Stimulated activated CD4-positive, alpha-beta T cell treated with anti-CD3 and anti-CD28 coated beads, Interleukin-1b, Interleukin-23, amount 100 ng/mL, for 48 hours (primary cell): ENCODE results near the gene CELF3.

Experiments used
- DNase-seq: peaks from one replicate; pipeline ENCODE4 v3.0.0-alpha.2; 2020

Gene CELF3

DNA sequence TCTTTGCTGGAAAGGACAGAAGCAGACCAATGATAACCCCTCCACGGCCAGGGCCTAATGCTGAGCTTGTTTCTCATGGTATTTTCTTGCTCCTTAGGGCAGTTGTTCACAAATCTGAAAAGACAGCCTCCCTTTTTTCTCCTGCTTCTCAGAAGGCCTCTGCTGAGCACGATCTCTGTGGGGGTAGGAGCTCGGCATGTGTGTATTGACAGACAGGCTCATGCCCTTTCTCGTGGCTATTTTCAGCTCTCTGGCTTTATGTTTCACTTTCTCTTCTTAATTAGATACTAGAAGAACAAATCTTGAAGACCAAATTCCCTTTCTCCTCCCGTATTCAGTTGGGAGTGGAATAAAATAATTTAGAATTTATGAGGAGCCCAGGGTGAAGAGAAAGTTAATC, 4.0 kb upstream of the CELF3 start:
- DNase-seq: no peak

DNA sequence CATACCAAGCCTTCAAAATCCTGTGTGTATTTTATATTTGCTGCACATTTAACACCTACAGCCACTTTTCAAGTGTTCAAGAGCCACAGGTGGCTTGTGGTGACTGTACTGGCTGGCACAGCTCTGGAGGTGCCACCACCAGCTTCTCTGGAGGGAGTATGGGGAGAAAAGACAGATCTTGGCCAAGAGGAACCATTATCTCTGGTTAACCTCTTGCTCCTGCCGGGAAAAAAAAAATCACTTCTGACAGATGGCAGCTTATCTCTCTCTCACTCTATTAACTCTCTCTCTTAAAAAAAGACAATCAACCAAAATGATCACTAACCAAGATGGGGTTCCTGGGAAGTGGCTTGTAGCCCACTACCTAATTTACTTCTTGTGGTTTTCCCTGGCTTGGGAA, 3.5 kb upstream of the CELF3 start:
- DNase-seq: no peak

DNA sequence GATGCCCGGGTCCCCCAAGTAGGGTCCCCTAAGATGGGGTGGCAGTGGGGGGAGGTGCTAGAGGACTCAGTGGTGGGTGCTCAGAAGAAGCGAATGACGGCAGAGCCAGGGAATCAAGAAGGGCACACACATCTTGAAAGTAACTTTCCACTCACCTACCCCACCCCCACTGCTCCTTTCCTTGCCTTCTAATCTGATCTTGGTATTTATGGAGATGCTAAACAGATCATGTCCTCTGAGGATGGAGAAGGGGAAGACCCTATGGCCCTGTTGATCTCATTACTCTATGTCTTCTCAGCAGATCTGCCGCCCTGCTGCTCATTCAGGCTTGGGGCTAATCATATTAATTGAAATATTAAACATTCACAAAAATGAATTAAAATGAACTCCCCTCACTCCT, 2.1 kb upstream of the CELF3 start:
- no peak for DNase-seq

DNA sequence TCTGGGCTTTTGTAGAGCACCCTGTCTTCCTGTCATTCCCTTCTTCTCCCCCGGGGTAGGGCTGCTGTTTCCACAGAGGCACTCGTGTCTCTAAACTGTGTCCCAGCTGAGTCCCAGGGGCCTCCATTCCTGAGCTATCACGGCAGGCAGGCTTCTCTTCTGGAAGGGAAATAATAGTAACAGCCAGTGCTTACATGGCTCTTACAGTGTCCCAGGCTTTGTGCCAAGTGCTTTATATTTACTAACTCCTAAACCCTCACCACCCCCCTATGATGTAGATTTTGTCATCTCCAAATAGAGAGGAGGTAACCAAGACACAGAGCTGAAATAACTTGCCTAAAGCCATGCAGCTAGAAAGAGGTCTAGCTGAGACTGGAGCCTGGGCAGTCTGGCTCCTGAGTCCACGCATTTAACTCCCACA, 1.4 kb upstream of the CELF3 start:
- no peak for DNase-seq

DNA sequence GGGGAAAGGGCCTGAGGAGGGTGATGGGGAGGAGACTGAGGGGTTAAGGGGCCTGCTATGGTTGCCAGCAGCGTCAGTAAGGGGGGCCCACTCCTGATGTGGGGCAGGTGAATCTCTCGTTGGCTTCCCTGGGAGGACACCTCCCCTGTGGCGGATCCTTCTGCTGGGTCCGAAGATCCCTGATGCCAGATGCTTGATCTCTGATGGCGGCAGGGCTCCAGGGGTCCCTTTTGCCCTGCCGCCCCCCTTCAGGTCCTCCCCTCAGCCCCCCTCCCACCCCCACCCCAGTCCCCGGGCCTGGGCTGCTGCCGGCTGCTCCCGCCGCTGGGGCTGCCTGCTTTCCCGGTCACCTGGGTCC, 219 bp downstream of the CELF3 start:
- DNase-seq: no peak

DNA sequence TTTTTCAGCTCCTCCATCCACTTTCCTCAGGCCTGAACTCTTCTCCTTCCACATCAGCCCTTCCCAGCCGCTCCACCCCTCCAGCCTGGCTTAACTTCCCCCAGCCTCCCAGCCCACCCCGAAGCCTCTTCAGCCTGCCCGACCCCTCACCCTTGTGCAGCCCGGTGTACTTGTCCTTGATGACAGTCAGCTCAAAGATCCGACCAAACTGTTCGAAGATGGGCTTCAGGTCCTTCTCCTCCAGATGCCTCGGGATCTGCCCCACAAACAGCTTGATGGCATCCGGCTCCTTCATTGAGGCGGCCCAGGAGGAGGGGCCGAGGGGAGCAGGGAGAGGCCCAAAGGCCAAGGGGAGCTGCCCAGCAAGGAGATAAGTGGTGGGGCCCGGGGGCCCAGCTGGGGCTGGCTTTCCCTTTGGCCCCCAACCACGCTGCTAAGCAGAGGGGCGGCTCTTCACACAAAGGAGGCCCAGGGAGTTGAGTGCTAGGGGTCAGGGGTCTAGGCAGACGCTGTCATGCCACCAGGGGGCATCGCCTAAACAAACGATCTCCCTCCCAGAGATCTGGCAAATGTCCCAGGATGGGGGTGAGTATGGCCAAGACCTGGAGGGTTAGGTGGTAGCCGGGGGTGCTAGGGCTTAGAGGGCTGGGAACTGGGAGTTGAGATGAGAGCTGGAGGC, 738 bp downstream of the CELF3 start:
- no peak for DNase-seq

DNA sequence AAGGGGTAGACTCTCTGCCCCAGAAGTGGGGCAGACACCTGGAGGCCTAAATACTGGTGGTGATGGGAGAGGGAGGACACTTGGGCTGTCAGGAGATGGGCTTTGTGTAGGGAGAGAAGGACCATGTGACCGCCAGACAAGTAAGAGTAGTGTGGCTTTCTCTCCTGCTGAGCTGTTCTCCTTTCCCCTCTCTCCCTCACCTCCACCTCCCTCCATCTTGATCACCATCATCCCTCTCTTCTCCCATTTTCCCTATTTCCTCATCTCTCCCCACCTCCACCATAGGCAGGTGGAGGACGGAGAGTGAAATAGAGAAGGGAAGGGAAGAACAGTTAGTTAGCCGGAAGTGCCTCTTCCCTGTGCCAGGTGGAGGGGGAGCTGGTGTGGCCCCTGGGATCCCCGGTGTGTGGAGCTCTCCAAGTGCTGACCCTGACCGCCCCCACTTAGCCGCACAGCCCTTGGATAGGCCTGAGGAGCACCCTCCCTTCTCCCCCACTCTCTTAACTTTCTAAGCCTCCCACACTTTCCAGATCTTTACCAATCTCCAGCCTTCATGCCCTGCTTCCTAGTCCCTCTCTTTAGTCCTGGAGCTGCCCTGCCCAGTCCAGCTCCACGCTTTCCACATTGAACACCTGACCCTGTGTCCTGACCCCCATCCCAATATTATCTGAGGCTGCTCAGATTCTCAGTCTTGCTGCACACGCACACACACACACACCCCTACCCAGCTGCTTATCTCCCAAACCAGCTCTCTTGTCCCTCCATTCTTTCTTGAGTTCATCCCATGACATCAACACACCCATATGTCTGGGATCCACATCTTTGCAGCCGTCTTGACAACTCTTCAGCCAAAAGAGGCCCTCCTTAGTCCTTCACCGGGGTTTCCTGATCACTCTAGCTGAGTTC, 1.5 kb downstream of the CELF3 start:
- DNase-seq: no peak

DNA sequence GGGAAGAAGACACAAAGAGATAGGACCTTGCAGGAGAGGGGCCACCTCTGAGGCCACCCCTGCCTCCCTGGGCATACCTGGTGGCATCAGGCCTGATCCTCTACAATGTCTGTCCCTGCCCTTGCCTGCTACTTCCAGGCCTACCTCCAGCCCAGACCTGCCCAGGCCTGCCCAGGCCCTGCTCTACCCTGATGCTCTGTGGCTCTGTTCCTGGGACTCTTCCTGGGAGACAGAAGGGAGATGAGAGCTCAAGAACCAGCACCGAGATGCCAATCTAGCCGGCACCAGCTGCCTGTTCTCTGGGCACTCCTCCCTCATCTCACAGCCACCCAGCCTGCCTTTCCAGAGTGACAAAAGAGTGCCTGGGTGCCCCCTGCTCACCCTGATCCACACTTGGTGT, 2.7 kb downstream of the CELF3 start:
- no peak for DNase-seq

DNA sequence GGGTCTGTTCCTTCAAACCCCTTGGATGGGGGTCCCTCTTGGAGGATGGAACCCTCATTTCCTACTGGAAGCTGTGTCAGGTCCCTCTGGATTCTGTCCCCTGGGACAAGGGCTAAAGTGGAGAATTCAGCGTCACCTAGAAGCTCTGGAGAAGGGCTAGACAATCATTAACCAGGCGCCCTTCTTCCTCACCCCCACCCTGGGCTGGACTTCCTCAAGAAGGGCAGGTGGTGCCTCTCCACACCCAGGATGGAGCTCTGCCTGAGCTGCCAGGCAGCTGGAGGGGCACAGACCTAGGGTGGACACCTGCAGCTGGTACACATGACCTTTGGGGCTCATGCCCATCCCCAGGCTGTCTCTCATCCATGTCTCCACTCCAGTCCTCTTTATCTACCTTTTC, 3.6 kb downstream of the CELF3 start:
- DNase-seq: no peak

DNA sequence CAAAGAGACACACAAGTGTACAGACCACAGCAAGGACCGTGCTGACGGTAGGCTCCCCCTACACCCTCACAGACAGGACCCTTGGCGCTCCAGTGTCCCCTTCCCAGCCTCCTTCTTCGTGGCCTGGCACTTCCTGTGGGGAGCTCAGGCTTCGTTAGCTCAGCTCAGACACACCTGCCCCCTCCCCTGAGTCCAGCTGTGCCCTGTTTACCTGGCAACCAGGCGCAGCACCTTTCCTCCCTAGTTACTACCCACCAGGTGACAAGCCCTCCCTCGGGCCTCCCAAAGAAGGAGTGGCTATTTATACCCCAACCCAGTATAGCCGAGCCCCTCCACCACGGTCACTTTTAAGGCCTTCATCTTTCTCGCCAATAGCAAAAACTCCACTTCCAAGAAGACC, 4.7 kb downstream of the CELF3 start:
- DNase-seq: no peak

DNA sequence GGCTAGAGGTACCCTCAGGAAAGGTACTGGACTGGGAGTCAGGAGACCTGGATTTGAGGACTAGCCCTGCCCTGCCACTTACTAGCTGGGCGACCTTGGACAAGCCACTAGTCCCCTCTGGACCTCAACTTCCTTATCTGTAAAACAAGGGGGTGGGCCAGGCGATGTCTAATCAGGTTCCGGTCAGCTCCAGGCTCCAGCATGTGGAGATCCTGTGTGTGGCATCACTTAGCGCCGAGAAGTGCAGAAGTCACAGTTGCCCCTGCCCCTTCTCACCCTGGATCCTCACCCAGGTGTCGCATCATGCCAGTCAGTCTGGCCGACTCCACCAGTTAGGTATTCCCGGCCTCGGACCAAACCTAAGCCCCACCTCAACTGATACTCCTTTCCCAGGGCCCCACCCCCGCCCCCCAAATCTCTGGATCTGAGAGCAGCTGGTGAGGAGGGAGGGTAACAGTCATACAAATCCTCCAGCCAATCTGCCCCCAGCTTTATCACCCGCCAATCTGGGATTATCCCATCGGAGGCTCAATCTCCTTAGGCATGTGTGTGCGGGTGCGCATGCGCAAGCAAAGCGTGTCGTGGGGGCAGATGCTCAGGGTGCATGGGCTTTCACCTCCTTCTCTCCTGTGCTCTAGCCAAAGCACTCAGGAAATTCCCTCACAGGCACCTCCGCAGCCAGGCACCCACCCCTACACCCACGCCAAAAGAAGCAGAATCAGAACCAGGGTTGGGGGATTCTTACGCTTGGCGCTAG, 5.4 kb downstream of the CELF3 start:
- DNase-seq: no peak

DNA sequence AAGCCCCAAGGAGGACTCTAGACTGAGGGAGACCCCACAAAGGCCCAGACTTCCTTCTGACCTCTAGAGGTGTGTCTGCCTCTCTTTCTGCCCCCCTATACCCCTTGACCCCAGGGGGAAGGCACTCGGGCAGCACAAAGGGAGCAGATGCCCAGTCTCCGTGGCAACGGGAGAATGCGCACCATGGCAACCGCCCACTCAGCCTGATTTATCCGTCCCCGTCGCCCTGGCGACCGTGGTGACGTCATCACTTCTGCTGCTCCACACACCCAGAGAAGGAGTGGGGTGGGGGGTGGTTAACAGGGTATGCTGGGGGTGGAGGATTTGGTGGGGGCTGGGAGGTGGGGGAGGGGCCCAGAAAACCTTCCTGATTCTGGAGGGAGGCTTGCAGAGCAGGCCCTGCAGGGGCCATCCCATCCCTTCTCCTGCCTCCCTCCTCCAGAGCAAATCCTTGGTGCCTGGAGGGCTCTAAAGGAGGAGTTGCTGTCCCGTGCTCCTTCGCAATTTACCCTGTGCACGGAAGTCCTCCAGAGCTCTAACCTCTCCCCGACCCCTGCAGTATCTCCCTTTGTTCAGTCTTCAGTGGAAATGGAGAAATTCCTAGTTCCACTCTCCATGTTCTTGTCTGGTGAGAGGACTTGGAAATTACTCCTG, 6.3 kb downstream of the CELF3 start:
- peak; percentile 43 for DNase-seq

DNA sequence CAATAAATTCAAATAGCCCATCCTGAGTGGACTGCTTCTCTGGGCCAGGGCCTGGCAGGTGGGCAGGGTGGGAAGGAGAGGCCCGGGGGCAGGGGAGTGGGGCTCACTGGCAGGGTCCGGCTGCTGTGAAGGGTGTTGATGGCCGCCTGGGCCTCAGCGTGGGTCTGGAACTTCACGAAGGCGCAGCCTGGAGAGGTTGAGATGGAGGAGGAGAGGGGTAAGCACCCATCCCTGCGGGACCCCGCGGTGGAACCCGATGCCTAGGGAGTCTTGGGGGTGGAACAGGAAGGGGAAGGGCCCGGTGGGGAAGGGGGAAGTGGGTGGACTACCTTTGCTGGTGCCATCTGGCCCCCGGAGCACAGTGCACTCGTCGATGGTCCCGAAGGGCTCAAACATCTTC, 7.7 kb downstream of the CELF3 start:
- no peak for DNase-seq

DNA sequence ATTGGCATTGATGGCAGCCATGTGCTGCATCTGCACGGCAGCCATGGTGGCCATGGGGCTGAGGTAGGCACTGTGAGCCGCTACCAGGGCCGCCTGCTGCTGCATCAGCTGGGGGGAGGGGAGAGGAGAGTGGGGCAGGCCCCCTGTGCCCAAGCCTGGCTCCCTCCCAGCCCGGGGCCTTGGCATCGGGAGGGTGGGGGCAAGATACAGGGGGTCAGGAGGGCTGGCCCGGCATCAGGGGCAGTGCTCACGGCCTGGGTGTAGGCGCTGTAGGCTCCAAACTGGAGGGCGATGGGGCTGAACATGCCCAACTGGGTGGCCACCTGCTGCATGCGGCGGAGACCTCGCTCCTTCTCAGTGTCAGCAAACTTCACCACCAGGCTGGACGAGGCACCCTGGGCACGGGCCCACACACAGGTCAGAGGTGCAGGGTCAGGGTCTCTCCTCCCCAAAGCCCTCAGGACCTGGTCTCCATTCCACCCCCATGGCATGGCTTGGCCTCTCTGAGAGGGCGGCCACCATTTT, 9.0 kb downstream of the CELF3 start:
- DNase-seq: no peak

DNA sequence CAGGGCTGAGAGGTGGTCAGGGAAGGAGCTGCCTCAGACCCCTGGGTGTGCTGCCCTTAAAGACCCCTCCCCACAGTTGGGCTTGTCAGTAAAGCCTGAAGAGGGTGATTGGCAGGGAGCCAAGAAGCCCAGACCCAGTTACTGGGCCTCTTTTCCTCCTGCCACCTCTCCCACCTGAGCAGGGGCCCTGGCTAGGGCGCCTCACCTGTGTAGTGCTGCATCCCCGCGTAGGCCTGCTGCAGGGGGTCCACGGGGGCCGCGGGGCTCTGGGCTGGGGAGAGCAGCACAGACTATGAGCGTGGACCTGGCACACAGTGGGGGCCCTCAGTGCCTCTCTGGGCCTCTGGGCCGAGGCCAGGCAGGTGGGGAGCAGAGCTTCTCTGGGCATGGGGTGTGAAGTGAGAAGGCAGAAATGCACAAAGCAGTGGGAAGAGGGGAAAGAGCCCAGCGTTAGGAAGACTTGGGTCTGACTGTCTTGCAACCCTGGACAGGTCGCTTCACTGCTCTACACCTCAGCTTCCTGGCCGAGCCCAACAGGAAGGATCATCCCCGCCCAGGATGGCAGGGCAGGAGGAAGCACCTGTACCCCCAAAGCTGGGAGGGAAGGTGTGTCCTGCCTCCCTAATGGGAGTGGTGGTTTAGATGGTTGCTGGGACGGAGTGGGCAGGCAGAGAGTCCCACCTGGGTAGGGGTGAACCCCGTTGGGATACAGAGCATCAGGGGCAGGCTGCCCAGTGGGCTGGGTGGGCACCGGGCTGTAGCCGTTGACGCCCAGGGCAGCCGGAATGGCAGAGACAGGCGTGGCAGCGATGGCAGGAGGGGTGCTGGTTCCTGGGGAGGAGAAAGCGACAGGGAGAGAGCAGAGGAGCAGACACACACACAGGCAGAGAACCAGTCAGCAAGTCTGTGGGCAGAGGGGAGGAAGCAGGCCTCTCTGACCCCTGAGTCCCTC, 9.9 kb downstream of the CELF3 start:
- no peak for DNase-seq

DNA sequence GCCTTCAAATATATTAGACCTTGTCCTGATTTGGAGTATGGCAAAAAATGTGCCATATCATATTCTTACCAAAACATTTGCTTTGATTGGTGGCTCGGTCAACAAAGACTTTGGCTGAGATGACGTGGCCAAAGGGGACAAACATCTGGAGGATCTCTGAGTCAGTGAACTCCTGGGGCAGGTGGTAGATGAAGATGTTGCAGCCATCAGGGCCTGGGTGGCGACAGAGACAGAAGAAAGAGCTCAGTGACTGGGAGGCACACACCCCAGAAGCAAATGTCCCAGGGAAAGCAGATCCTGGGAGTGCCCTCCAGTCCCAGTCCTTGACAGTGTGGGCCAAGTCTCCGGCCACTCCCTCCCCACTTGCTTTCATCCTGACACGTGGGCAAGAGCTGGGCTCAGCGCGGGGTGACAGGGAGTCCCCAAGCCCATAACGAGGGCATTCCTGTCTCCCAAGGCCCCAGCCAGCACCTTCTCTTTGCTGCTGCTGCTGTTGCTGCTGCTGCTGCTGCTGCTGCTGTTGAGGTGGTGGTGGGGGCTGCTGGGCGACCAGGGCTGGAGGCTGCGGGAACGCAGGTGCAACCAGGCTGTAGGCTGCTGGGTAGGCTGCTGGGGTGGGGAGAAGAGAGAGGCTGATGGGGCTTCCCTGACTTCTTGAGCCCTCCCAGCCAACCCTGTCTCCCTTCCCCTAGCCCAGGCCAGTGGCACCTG, 10.7 kb downstream of the CELF3 start:
- DNase-seq: no peak

DNA sequence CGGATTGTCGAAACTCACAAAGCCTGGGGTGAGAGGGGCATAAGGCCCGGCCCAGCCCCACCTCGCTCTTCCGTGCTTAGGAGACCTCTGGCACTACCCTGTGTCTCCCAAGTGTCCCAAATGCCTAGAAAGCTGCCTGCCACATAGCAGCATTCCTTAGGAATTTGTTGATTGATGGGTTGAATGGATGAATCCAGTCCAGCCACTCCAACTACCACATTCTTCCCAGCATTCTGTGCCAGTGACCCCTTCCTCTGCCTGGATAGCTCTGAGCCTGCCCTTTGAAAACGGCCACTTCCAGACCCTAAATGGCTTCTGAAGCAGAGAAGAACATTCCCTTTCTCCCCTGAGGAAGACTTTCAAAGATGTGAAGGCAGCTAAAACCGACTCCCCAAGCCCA, 11.5 kb downstream of the CELF3 start:
- no peak for DNase-seq

DNA sequence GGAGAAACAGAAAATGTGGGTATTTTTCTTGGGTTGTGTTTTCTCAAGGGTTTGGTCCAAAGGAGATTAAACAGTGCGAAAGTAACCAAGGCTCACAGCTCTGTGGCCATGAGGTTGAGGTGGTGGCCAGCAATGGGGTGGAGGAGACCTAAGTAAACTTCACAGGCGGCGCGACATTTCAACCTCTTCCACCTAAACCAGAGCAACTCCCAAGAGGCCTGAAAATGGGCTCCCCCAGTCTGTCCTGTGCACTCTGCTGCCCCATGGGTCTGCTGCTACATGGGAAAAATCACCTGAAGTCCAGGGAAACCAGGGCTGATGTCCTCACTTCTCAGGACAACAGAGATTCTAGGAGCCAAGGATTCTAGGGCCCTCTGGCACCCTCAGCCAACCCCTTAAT, 12.4 kb downstream of the CELF3 start:
- DNase-seq: no peak

DNA sequence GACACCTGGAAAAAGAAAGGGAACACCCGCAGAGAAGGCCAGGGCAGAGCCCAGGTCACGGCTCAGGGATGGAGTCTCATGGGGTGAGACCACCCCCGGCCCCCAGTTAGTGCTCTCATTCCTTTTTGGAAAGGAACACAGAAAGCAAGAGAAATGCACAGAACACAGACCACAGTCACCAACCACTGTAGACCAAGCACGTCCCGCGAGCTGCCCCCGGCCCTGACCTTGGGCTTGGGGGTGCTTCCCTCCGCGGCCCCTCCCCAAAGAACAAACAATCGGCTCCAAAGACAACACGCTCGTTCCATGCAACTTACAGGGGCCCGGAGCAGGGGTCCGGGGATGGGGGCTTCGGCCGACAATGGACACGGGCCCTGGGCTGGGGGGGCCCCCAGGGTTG, 12.8 kb downstream of the CELF3 start:
- no peak for DNase-seq

DNA sequence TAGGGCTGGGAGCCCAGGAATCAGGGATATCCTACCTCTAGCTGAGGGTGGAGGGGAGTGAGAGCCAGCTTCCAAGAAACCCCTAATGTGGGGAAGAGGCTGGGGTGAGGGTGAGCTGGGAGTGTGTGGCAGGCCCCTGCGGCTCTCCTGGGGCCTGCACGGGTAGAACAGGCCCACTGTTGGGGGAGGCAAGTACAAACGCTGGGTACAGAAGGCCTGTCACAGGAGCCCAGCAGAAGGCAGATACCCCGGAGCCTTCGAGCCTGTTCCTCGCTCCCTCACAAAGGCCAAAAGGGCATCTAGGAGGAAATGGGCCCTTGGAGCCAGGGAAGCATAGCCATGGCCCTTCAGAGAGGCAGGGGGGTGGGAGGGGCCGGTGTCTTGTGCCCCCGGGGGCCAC, 13.7 kb downstream of the CELF3 start:
- DNase-seq: no peak

DNA sequence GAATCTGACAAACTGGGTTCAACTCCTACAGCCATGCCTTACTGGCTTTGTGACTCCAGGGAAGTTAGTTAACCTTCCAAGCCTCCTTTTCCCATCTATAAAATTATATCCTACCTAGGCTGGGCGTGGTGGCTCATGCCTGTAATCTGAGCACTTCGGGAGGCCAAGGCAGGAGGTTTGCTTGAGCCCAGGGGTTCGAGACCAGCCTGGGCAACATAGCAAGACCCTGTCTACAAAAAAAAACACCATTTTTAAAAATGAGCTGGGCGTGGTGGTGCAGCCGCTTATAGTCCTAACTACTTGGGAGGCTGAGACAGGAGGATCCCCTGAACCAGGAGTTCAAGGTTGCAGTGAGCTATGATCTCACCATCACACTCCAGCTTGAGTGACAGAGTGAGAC, 15.1 kb downstream of the CELF3 start:
- DNase-seq: no peak
